Renal cortical epithelial cell (primary cell): Measurements from ENCODE around the gene RNF2. TPM values are rescaled to one million over a fixed set of nuclear protein-coding genes. Genes with fewer than 3 reads are reported as not detected.
A peak's percentile ranks its signal among the peaks of the same experiment; 100 is the strongest.

Experiments
- DNase-seq: peaks from one replicate; pipeline ENCODE4 v3.0.0-alpha.2; 2011; ENCODE audit warnings: low read depth
- total RNA-seq: library from RNA; depleted of rRNA; stranded (reverse); fragments of >200 nt; gene quantifications from 2 replicates; pipeline ENCODE4 v1.2.3, GENCODE V29; 2014

Gene RNF2
- total RNA-seq, 1 donor from 2014 or later = 80.4 TPM

- no peak for DNase-seq
These were observed 49.4 kb downstream of the RNF2 start for GRCh38 chr1:185094761-185095160.

- DNase-seq = no peak
These were observed 51.2 kb downstream of the RNF2 start for GRCh38 chr1:185096531-185096930.

DNA sequence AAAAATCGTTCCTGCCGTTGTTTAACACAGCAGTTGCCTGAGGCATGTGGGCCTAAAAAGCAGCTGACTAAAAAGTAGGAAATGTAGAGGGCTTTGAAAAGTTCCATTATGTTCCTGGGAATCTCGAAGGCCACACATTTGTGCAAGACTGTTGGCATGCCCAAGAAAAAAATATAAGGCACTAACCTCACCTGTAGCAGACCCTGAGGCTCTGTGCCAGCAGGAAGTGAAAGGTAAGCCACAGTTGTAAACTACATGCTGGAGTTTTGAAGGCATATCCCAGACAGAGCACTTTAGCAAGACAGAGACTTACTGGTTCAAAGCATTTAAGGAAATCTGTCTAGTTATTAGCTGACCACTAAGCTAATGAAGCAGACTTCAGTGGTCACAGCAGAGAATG is 58.7 kb downstream of the RNF2 start:
- peak; percentile 22 for DNase-seq

GRCh38 chr1:185105121-185105520 is 59.8 kb downstream of the RNF2 start:
- DNase-seq = no peak

GRCh38 chr1:185108321-185108720 is 63.0 kb downstream of the RNF2 start:
- peak; percentile 6 for DNase-seq

GRCh38 chr1:185110145-185110544 is 64.8 kb downstream of the RNF2 start:
- DNase-seq = no peak

GRCh38 chr1:185111873-185112272 is 66.5 kb downstream of the RNF2 start:
- DNase-seq = no peak

GRCh38 chr1:185112356-185112755 is 67.0 kb downstream of the RNF2 start:
- no peak for DNase-seq

DNA sequence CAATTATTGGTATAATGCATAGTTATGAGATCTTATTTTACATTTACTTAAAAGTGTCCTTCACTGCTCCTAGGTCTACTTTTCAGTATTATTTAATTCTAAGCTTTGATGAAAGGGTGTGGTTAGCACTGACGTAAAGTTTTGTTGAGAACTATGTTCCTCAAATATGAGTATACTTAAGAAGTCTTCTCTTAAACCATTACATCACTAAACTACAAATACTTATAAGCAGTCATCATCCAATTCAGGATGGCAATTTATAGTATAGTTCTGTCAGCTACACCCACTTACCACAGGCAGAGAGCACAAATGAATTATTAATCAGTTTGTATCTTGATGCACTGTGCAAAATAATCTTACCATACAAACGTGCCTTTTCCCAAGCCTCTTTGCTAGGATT is 84.3 kb downstream of the RNF2 start:
- no peak for DNase-seq

- DNase-seq = no peak
These were observed 87.2 kb downstream of the RNF2 start for GRCh38 chr1:185132534-185132933.

DNA sequence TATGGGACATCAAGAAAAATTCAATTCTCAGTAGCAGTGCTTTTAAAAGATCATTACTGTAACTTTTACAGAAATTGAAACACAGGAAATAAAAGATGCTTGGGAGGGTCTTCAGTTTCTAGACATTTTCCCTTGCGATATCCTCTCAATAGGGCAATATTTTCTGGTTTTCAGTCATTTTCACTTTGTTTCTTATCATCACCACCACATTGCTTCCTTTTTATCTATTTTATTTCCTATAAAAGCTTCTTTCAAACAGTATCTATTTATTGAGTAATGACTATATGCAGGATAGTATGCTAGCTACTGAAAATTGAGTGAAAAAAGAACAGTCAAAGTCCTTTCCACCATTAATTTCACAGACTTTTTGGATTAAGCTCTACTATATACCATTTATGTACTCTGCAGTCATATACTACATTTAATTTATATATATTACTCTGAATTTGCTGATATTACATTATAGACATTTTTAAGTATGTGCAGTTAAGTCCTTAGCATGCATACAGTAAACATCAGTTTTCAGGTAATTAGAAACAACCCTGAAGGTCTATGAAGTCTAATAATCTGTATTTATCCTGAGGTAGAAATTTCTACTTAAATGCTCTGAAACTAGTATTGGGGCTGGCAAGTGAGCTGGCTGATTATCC is 92.7 kb downstream of the RNF2 start:
- DNase-seq = no peak

GRCh38 chr1:185139246-185139645 is 93.9 kb downstream of the RNF2 start:
- DNase-seq = no peak

DNA sequence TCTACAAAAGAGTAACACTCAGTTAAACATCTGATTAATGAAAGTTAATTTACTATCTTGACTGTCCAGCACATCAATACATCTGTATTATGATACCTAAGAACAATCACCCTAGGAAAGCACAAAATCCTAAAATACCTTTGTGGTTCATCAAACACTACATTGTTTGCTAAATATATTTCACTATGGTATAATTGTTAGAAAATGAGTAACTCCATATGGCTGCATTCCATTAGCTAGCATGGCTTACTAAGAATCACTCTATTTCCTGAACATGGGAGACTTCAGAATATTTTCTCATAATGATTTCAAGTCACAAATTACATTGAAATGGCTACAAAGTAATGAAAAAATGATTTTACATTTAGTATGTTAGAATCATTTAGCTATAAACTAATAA is 98.9 kb downstream of the RNF2 start:
- DNase-seq = peak; percentile 9

GRCh38 chr1:185151215-185151614 is 105.9 kb downstream of the RNF2 start:
- DNase-seq = no peak

Other genes with a start within 250 kb of the RNF2 start
- 21.5 and 30.2 TPM in 2 replicates for gene NIBAN1, start 71.0 kb upstream of the RNF2 start, total RNA-seq
- 12.5 and 48.7 TPM in 2 replicates for gene TRMT1L, start 111.4 kb downstream of the RNF2 start, total RNA-seq
- 3.8 and 7.7 TPM in 2 replicates for gene SWT1, start 111.6 kb downstream of the RNF2 start, total RNA-seq